ENCODE measurements around the gene CS. TPM values are rescaled to one million over a fixed set of nuclear protein-coding genes. Genes with fewer than 3 reads are reported as not detected.
"Not testable (repeated sequence)": the region's sequence is repeated elsewhere in the genome, so short reads cannot be mapped to it uniquely, and the experiment has no call there.

CS gene
- total RNA-seq, 1 experiment from 2014 or later = 250 TPM

DNA sequence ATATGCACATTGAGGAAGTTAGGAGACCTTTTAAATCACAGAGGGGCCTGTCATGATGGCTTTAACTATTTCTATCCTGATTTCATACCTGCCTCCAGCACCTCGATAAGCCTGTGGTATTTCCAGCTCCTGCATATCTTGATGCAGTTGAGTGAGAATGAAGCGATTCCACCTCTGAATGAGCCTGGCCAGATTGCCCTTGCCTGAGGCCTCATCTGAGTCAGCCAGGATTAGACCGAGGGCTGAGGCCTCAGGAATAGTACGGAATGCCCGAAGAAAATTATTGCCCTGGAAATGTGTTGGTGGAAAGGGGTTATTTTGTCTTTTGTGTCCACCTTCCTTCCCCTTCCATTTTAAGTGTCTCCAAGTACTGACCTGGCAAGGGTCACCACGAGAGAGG lies 24.1 kb upstream of the CS start:
- no peak overlapping the region for H4K91ac ChIP-seq (ENCODE audit: insufficient read length, low read depth, low read length)
- H3K23ac ChIP-seq (ENCODE audit: insufficient read length, low read depth, low read length) = no peak overlapping the region
- H3T11ph ChIP-seq (ENCODE audit: low read length) = no peak overlapping the region
- H2BK20ac ChIP-seq (ENCODE audit: low read depth, low read length, poor library complexity, severe bottlenecking) = no peak overlapping the region
- no peak overlapping the region for H4K5ac ChIP-seq (ENCODE audit: insufficient read length, low read depth, low read length)
- no peak overlapping the region for H3K4me3 Mint-ChIP-seq
- H3K4me1 ChIP-seq (ENCODE audit: insufficient read depth, low read length) = no peaks in the 10 kb centered on the region
- no peak overlapping the region for H3K4me2 ChIP-seq (ENCODE audit: insufficient read depth, insufficient read length, low read length)
- no peak overlapping the region for H3K18ac ChIP-seq (ENCODE audit: insufficient read length, low read depth, low read length)
- H3K23me2 ChIP-seq (ENCODE audit: insufficient read length, low read depth, low read length, poor library complexity, severe bottlenecking) = no peaks in the 10 kb centered on the region
- WGBS (ENCODE audit: extremely low coverage, insufficient read length, low lambda C conversion rate) = no CpG with 5 or more reads among the region's 6 CpGs
- no peak overlapping the region for H4K8ac ChIP-seq (replicated peaks; ENCODE audit: insufficient read length, low read depth, low read length)
- H2BK5ac ChIP-seq (ENCODE audit: insufficient read length, low read length) = no peak overlapping the region
- H3K9ac ChIP-seq (ENCODE audit: extremely low read depth, insufficient read length, low read length) = no peak overlapping the region
- no peaks in the 10 kb centered on the region for H3K79me1 ChIP-seq (ENCODE audit: insufficient read depth, low read depth, low read length, poor library complexity, severe bottlenecking)
- no peak overlapping the region for H3K27ac Mint-ChIP-seq
- no peak overlapping the region for H2AK5ac ChIP-seq (ENCODE audit: insufficient read length, low read length)
- H3K27me3 ChIP-seq (ENCODE audit: insufficient read depth, low read length) = no peaks in the 10 kb centered on the region
- H3K4ac ChIP-seq (ENCODE audit: low read depth, low read length) = no peak overlapping the region
- no peak overlapping the region for H2BK120ac ChIP-seq (ENCODE audit: low read depth, low read length, poor library complexity, severe bottlenecking)
- no peak overlapping the region for H2AFZ ChIP-seq (ENCODE audit: low read length)
- no peaks in the 10 kb centered on the region for H3K79me2 ChIP-seq (ENCODE audit: insufficient read depth, low read length)
- H3K4me1 Mint-ChIP-seq = no peaks in the 10 kb centered on the region
- no peaks in the 10 kb centered on the region for H3K9me3 Mint-ChIP-seq
- H2BK15ac ChIP-seq (ENCODE audit: low read depth, low read length) = no peak overlapping the region
- no peak overlapping the region for H3K56ac ChIP-seq (ENCODE audit: insufficient read length, low read depth, low read length)
- peaks cover 6 to 57% (median 43%) of the 10 kb centered on the region in 3 experiments; a peak in 6 of 7 replicates for H3K36me3 Mint-ChIP-seq (ENCODE audit: insufficient read depth in 1 of 3, low read depth in 3 of 3)
- H3K27me3 Mint-ChIP-seq (ENCODE audit: low read depth) = no peaks in the 10 kb centered on the region
- H4K20me1 ChIP-seq (ENCODE audit: control insufficient read depth, insufficient read depth, insufficient read length) = no peaks in the 10 kb centered on the region
- no peak overlapping the region for H2BK12ac ChIP-seq (ENCODE audit: insufficient read length, low read depth, low read length)
- no peak overlapping the region for H3K14ac ChIP-seq (ENCODE audit: insufficient read depth, low read length)
- H3K27ac ChIP-seq (ENCODE audit: insufficient read length, low read depth, low read length) = no peak overlapping the region
- TF ChIP-seq, protein P1, sequence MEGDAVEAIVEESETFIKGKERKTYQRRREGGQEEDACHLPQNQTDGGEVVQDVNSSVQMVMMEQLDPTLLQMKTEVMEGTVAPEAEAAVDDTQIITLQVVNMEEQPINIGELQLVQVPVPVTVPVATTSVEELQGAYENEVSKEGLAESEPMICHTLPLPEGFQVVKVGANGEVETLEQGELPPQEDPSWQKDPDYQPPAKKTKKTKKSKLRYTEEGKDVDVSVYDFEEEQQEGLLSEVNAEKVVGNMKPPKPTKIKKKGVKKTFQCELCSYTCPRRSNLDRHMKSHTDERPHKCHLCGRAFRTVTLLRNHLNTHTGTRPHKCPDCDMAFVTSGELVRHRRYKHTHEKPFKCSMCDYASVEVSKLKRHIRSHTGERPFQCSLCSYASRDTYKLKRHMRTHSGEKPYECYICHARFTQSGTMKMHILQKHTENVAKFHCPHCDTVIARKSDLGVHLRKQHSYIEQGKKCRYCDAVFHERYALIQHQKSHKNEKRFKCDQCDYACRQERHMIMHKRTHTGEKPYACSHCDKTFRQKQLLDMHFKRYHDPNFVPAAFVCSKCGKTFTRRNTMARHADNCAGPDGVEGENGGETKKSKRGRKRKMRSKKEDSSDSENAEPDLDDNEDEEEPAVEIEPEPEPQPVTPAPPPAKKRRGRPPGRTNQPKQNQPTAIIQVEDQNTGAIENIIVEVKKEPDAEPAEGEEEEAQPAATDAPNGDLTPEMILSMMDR (conservative IDR thresholded peaks at IDR 0.05) = no peak
- H3K9me3 ChIP-seq (ENCODE audit: control insufficient read depth, low read depth, low read length) = no peaks in the 10 kb centered on the region
- DNase-seq = no peak

DNA sequence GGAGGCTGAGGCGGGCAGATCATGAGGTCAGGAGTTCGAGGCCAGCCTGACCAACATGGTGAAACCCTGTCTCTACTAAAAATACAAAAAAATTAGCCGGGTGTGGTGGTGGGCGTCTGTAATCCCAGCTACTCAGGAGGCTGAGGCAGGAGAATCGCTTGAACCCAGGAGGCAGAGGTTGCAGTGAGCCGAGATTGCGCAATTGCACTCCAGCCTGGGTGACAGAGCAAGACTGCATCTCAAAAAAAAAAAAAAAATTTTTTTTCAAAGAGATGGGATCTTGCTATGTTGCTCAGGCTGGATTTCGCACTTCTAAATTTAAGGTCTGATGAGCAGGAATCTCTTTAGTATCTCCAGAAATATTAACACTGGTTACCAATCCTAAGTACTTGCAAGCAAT lies 21.5 kb upstream of the CS start:
- not testable (repeated sequence) for H3K56ac ChIP-seq (ENCODE audit: insufficient read length, low read depth, low read length); H3K4me1 ChIP-seq (ENCODE audit: insufficient read depth, low read length); H2AFZ ChIP-seq (ENCODE audit: low read length); H2BK5ac ChIP-seq (ENCODE audit: insufficient read length, low read length); H3K9me3 Mint-ChIP-seq; H3K4me2 ChIP-seq (ENCODE audit: insufficient read depth, insufficient read length, low read length); H3K4ac ChIP-seq (ENCODE audit: low read depth, low read length); DNase-seq; H3K4me1 Mint-ChIP-seq; H4K8ac ChIP-seq (replicated peaks; ENCODE audit: insufficient read length, low read depth, low read length); H2BK20ac ChIP-seq (ENCODE audit: low read depth, low read length, poor library complexity, severe bottlenecking); H2BK120ac ChIP-seq (ENCODE audit: low read depth, low read length, poor library complexity, severe bottlenecking); H3K23ac ChIP-seq (ENCODE audit: insufficient read length, low read depth, low read length); H3K9ac ChIP-seq (ENCODE audit: extremely low read depth, insufficient read length, low read length); H3K79me2 ChIP-seq (ENCODE audit: insufficient read depth, low read length); H3K27ac Mint-ChIP-seq; H4K20me1 ChIP-seq (ENCODE audit: control insufficient read depth, insufficient read depth, insufficient read length); H3K9me3 ChIP-seq (ENCODE audit: control insufficient read depth, low read depth, low read length); H3T11ph ChIP-seq (ENCODE audit: low read length); H2BK15ac ChIP-seq (ENCODE audit: low read depth, low read length); H3K14ac ChIP-seq (ENCODE audit: insufficient read depth, low read length); H2AK5ac ChIP-seq (ENCODE audit: insufficient read length, low read length); H3K79me1 ChIP-seq (ENCODE audit: insufficient read depth, low read depth, low read length, poor library complexity, severe bottlenecking); H4K91ac ChIP-seq (ENCODE audit: insufficient read length, low read depth, low read length); H3K27me3 Mint-ChIP-seq (ENCODE audit: low read depth); H3K23me2 ChIP-seq (ENCODE audit: insufficient read length, low read depth, low read length, poor library complexity, severe bottlenecking); H2BK12ac ChIP-seq (ENCODE audit: insufficient read length, low read depth, low read length); H3K18ac ChIP-seq (ENCODE audit: insufficient read length, low read depth, low read length); H3K27ac ChIP-seq (ENCODE audit: insufficient read length, low read depth, low read length); H4K5ac ChIP-seq (ENCODE audit: insufficient read length, low read depth, low read length); H3K27me3 ChIP-seq (ENCODE audit: insufficient read depth, low read length); H3K4me3 Mint-ChIP-seq
- H3K36me3 Mint-ChIP-seq (ENCODE audit: insufficient read depth in 1 of 3, low read depth in 3 of 3) = peaks cover 6 to 48% (median 39%) of the 10 kb centered on the region in 3 experiments; a peak in 6 of 7 replicates
- WGBS (ENCODE audit: extremely low coverage, insufficient read length, low lambda C conversion rate) = no CpG with 5 or more reads among the region's 8 CpGs

All from H9 (cell line).